Stimulated activated CD8-positive, alpha-beta memory T cell treated with anti-CD3 and anti-CD28 coated beads, Interleukin-15, amount 100 ng/mL, for 4 hours (primary cell): ENCODE results near the gene POLR3E.
"Not testable (repeated sequence)": the region's sequence is repeated elsewhere in the genome, so short reads cannot be mapped to it uniquely, and the experiment has no call there.

ENCODE experiments used
- DNase-seq, 2 donors: peaks; one replicate each; pipeline ENCODE4 v3.0.0-alpha.2; 2020; ENCODE audit warnings: low read depth in 2 of 2

POLR3E gene

GRCh38 chr16:22335668-22336246 lies 38.5 kb downstream of the POLR3E start:
- no peak for DNase-seq

GRCh38 chr16:22336581-22336980 lies 39.4 kb downstream of the POLR3E start:
- no peak for DNase-seq

- DNase-seq, result no peak
Observed at GRCh38 chr16:22337045-22337444, 39.8 kb downstream of the POLR3E start.

- no peak for DNase-seq
Observed at GRCh38 chr16:22337849-22338635, 40.8 kb downstream of the POLR3E start.

GRCh38 chr16:22340945-22341344 lies 43.7 kb downstream of the POLR3E start:
- DNase-seq, result no peak

GRCh38 chr16:22342082-22342481 lies 44.9 kb downstream of the POLR3E start:
- no peak for DNase-seq

GRCh38 chr16:22346483-22346882 lies 49.3 kb downstream of the POLR3E start:
- DNase-seq, result no peak

GRCh38 chr16:22347100-22347820 lies 50.1 kb downstream of the POLR3E start:
- no peak for DNase-seq

- no peak for DNase-seq
Observed at GRCh38 chr16:22348291-22348690, 51.1 kb downstream of the POLR3E start.

GRCh38 chr16:22351017-22351416 lies 53.8 kb downstream of the POLR3E start:
- DNase-seq, result not testable (repeated sequence)

GRCh38 chr16:22352140-22352539 lies 54.9 kb downstream of the POLR3E start:
- no peak for DNase-seq

GRCh38 chr16:22352723-22353122 lies 55.5 kb downstream of the POLR3E start:
- DNase-seq, result no peak

GRCh38 chr16:22353191-22353919 lies 56.1 kb downstream of the POLR3E start:
- no peak for DNase-seq

GRCh38 chr16:22353933-22354541 lies 56.8 kb downstream of the POLR3E start:
- DNase-seq, result no peak

GRCh38 chr16:22355487-22355908 lies 58.3 kb downstream of the POLR3E start:
- no peak for DNase-seq

GRCh38 chr16:22356930-22357634 lies 59.9 kb downstream of the POLR3E start:
- no peak for DNase-seq

GRCh38 chr16:22357635-22357971 lies 60.4 kb downstream of the POLR3E start:
- no peak for DNase-seq

- no peak for DNase-seq
Observed at GRCh38 chr16:22358000-22358399, 60.8 kb downstream of the POLR3E start.

GRCh38 chr16:22359679-22360078 lies 62.5 kb downstream of the POLR3E start:
- DNase-seq, result no peak

- DNase-seq, result no peak
Observed at GRCh38 chr16:22360963-22361659, 63.9 kb downstream of the POLR3E start.

GRCh38 chr16:22364241-22364640 lies 67.0 kb downstream of the POLR3E start:
- no peak for DNase-seq
